ENCODE results near the gene TARS3.
A peak's percentile ranks its signal among the peaks of the same experiment; 100 is the strongest.

The TARS3 gene

DNA sequence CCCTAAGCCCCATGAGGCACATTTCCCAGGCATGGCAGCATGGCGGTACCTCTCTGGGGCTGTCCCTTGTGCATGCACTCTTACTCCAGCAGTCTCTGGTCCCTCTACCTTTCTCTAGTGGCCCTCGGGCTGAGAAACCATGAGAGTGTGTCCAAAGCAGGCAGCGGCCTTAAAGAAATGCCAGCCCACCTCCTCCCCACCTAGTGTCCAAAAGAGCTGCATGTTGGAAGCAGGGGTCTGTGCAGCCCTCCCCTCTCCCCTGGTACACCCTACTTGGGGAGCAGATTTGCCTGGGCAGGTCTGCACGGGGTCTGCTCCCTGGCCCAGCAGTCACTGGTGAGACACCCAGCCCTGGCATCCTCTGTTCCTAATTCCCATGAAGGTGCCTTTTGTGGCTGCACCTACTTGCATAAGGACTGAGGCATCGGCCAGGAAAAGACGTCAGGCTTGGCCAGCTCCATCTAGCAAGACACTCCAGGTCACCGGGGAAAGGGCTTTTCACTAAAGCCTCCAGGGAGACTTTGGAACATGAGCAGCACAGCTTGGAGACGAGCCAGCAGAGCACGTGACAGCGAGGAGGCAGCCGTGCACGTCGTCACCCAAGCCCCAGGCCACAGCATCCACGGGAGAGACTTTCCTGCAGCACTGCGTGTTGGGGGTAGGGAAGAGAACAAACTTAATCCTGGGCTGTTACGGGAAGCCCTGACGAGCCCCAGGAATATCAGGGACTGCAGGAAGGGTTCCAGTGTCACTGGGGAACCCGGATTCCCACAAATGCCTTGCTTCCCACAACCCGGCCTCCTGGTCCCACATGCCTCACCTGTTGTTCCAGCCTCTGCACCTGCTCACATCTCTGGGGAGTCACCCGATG lies 110.9 kb downstream of the TARS3 start:
- TF ChIP-seq JUND (IDR thresholded peaks at IDR 0.05; ENCODE audit: low read depth): no peak
- DNase-seq (ENCODE audit: low read depth in 1 of 2, low spot score in 1 of 2): peak; percentile 70 to 77
- in situ Hi-C loops (cut with HindIII; ENCODE audit: low pct_unique_long_range_greater_than_20kb, low sequenced_read_pairs): no loop called here

DNA sequence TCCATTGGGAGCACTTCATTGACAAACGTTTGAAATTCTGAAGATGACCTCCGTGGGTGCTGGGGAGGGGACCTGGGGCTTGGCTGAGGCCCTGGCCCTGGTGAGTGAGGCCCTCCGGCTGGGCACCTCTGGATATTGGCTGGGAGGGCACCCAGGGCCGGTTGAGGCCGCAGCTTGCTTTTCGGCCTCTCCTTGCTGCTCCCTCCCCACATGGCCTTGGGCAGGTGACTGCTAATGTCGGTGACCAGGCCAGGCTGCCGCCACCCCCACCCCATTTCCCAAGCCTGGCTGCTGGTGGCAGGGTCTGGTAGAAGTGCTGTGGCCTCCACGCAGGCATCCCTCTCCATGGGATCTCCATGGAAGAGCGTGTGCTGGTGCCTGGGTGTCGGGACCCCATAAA lies 111.6 kb downstream of the TARS3 start:
- TF ChIP-seq JUND (IDR thresholded peaks at IDR 0.05; ENCODE audit: low read depth): no peak
- in situ Hi-C loops (cut with HindIII; ENCODE audit: low pct_unique_long_range_greater_than_20kb, low sequenced_read_pairs): no loop called here
- no peak for DNase-seq (ENCODE audit: low read depth in 1 of 2, low spot score in 1 of 2)

DNA sequence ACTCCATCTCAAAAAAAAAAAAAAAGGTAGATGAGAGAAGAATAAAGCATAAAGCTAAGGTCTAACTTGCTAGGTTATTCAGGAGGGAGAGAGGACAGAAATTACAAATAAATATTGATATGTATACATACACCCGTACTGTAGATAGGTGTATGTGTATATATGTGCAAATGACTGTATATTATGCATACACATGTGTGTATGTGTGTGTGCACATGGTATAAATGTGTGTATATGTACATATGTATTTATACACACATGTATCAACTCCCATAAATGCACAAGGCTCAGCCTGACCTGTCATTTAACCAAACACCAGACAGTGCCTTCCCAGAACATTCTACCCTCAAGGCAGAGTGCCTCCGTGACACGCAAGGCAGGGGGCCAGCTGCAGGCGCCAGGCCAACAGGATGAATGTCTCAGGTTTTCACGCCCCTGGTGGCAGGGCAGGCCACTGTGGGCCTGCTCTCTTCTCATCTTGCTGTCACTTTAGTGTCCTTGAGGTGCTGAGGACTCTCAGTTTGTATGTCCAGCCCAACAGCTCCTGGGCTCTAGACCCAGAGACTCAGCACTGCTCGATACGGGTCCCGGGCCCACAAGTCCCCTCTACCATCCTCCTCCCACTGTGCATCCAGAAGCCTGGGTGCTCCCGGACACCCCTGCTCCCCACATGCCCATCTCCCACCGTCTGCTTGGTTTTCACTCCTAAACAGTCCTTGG lies 112.5 kb downstream of the TARS3 start:
- no peak for TF ChIP-seq JUND (IDR thresholded peaks at IDR 0.05; ENCODE audit: low read depth)
- peak in 1 of 2 experiments; percentile 53 for DNase-seq (ENCODE audit: low read depth in 1 of 2, low spot score in 1 of 2)
- in situ Hi-C loops (cut with HindIII; ENCODE audit: low pct_unique_long_range_greater_than_20kb, low sequenced_read_pairs): no loop called here

DNA sequence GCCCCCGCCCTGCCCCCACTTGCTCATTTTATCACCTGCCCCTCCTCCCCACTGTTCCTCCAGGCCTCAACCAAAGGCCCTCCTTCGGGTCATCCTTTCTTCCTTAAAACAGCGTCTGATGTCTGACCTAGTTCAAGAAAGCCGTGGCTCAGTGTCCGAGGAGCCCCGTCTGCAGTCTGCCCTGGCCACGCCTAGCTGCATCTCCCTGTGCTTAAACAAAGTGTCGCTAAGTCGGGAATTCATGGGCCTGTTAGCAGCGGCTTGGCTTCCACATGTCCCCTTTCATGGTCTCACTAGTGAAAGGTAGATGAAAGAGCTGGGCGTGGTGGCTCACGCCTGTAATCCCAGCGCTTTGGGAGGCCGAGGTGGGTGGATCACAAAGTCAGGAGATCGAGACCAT lies 113.3 kb downstream of the TARS3 start:
- in situ Hi-C loops (cut with HindIII; ENCODE audit: low pct_unique_long_range_greater_than_20kb, low sequenced_read_pairs): no loop called here
- no peak for DNase-seq (ENCODE audit: low read depth in 1 of 2, low spot score in 1 of 2)
- TF ChIP-seq JUND (IDR thresholded peaks at IDR 0.05; ENCODE audit: low read depth): no peak

DNA sequence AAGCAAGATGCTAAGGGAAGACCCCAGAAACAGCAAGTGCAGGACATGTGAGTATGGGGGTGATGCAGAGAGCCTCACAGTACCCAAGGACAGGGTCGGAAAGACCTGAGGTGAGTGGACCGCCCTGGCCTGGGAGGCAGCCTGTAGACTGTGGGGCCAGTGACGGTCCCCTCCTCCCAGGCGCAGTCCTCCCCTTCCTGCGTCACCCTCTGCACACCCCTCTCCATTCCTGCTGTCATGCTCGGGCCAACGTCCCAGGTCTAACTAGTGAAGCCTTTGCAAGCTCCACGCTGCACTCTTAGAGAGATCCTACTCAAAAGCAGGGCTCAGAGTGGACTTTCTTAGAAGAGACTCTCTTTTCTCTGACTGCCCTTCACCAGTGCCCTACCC lies 113.7 kb downstream of the TARS3 start:
- in situ Hi-C loops (cut with HindIII; ENCODE audit: low pct_unique_long_range_greater_than_20kb, low sequenced_read_pairs): no loop called here
- TF ChIP-seq JUND (IDR thresholded peaks at IDR 0.05; ENCODE audit: low read depth): no peak
- DNase-seq (ENCODE audit: low read depth in 1 of 2, low spot score in 1 of 2): no peak

DNA sequence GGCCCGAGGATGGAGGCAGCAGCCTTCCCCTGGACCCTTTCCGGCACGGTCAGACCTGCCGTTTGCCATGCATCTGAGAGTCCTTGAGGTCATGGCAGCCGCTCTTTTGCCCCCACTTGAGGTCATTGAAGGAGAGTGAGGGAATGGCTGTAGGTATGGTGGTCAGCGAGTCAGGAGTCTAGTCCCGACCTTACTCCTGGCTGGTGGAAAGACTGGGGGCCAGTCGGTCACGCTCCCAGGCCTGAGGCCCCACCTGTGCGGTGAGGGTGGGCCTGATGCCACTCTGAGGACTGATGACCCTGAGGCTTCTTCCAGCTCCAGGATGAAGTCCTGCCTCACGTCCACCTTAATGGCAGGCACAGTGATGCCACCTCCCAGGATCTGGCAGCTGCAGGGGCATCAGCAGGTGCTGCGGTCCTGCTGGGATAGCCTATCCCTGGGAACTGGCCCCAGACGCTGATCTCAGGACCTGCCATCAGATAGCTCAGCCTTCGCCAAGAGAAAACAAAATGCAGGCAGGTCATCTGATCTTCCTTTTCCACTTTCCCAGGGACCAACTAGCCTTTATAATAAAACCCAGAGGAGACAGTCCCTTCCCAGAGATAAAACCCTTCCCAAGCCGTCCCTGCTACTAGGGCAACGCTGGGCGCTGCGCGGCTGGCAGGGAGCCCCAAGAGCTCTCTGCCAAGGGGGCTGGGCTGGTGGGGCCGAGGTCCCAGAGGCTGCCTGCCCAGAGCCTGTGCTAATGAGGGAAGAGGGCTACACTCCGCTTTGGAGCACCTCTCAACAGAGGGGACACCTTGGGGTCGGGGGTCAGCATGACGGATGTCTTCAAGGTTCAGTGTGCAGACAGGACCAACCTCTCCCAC lies 114.3 kb downstream of the TARS3 start:
- DNase-seq (ENCODE audit: low read depth in 1 of 2, low spot score in 1 of 2): no peak
- in situ Hi-C loops (cut with HindIII; ENCODE audit: low pct_unique_long_range_greater_than_20kb, low sequenced_read_pairs): no loop called here
- no peak for TF ChIP-seq JUND (IDR thresholded peaks at IDR 0.05; ENCODE audit: low read depth)

DNA sequence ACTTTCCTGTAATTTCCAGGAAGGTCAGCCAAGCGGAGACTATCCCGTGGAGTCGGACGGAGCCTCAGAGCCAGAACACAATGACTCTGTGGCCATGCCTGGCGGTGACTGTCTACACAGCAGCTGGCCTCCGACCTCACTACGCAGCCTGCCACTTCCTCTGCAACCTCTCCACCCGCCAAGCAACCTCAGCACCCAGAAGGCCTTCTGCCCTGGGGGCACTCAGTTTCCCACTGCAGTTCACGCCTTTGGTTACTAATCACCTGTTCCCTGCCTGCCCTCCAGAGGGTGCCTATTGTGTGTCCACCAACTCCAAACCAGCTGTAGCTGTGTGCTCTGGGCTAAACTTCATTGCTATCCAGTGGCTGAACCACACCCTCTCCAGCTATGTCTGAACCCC lies 116.1 kb downstream of the TARS3 start:
- DNase-seq (ENCODE audit: low read depth in 1 of 2, low spot score in 1 of 2): no peak
- no peak for TF ChIP-seq JUND (IDR thresholded peaks at IDR 0.05; ENCODE audit: low read depth)

GRCh38 chr15:101607108-101607507 lies 117.2 kb downstream of the TARS3 start:
- in situ Hi-C loops (cut with HindIII; ENCODE audit: low pct_unique_long_range_greater_than_20kb, low sequenced_read_pairs): no loop called here
- no peak for DNase-seq (ENCODE audit: low read depth in 1 of 2, low spot score in 1 of 2)
- no peak for TF ChIP-seq JUND (IDR thresholded peaks at IDR 0.05; ENCODE audit: low read depth)

More for the DNA sequence above, 116.1 kb downstream of the TARS3 start:
- in situ Hi-C loops (cut with HindIII; ENCODE audit: low pct_unique_long_range_greater_than_20kb, low sequenced_read_pairs): no loop called here

GRCh38 chr15:101604124-101604874 lies 120.0 kb downstream of the TARS3 start:
- TF ChIP-seq JUND (IDR thresholded peaks at IDR 0.05; ENCODE audit: low read depth): no peak
- no peak for DNase-seq (ENCODE audit: low read depth in 1 of 2, low spot score in 1 of 2)
- in situ Hi-C loops (cut with HindIII; ENCODE audit: low pct_unique_long_range_greater_than_20kb, low sequenced_read_pairs): no loop called here

Measured in T47D (cell line).